GM18505 (cell line): ENCODE results near the gene ADCY10.
"Not testable (repeated sequence)": the region's sequence is repeated elsewhere in the genome, so short reads cannot be mapped to it uniquely, and the experiment has no call there.

Source experiments
- ATAC-seq: cut with Tn5 transposase; IDR thresholded peaks from one replicate; pipeline ENCODE4 v1.9.1; 2021; ENCODE audit not compliant: unreplicated experiment
- POLR2A ChIP-seq: IDR thresholded peaks from 4 replicates; pipeline ENCODE4 v1.6.1; 2011; ENCODE audit warnings: borderline replicate concordance; ENCODE audit not compliant: insufficient read depth, insufficient read length; ENCODE audit errors: extremely low read depth

The ADCY10 gene

GRCh38 chr1:167890400-167890799 lies 23.5 kb downstream of the ADCY10 start:
- no peak for TF ChIP-seq POLR2A
- no peak for ATAC-seq

GRCh38 chr1:167887187-167887586 lies 26.7 kb downstream of the ADCY10 start:
- not testable (repeated sequence) for ATAC-seq

- no peak for ATAC-seq
- no peak for TF ChIP-seq POLR2A
Measured at GRCh38 chr1:167882376-167882775, 31.6 kb downstream of the ADCY10 start.

- TF ChIP-seq POLR2A, result no peak
- ATAC-seq, result no peak
Measured at GRCh38 chr1:167881786-167882185, 32.1 kb downstream of the ADCY10 start.

- no peak for TF ChIP-seq POLR2A
- ATAC-seq, result no peak
Measured at GRCh38 chr1:167881069-167881468, 32.9 kb downstream of the ADCY10 start.

GRCh38 chr1:167880580-167881021 lies 33.3 kb downstream of the ADCY10 start:
- no peak for ATAC-seq
- TF ChIP-seq POLR2A, result no peak

- no peak for ATAC-seq
- no peak for TF ChIP-seq POLR2A
Measured at GRCh38 chr1:167879508-167879907, 34.4 kb downstream of the ADCY10 start.

- no peak for TF ChIP-seq POLR2A
- ATAC-seq, result no peak
Measured at GRCh38 chr1:167878372-167879160, 35.4 kb downstream of the ADCY10 start.

GRCh38 chr1:167876597-167877175 lies 37.2 kb downstream of the ADCY10 start:
- no peak for TF ChIP-seq POLR2A
- no peak for ATAC-seq

- TF ChIP-seq POLR2A, result no peak
- ATAC-seq, result no peak
Measured at GRCh38 chr1:167871331-167871730, 42.6 kb downstream of the ADCY10 start.

- ATAC-seq, result not testable (repeated sequence)
Measured at GRCh38 chr1:167869157-167870001, 44.6 kb downstream of the ADCY10 start.

GRCh38 chr1:167866739-167867414 lies 47.1 kb downstream of the ADCY10 start:
- ATAC-seq, result not testable (repeated sequence)

GRCh38 chr1:167866326-167866725 lies 47.6 kb downstream of the ADCY10 start:
- not testable (repeated sequence) for ATAC-seq

GRCh38 chr1:167865804-167866308 lies 48.1 kb downstream of the ADCY10 start:
- not testable (repeated sequence) for ATAC-seq

GRCh38 chr1:167865193-167865592 lies 48.7 kb downstream of the ADCY10 start:
- not testable (repeated sequence) for ATAC-seq
